HCT116 (cell line): ENCODE data around the gene CACNA2D2.

Experiments used
- CEBPB ChIP-seq: IDR thresholded peaks from 2 replicates; pipeline ENCODE4 v1.6.1; 2012; ENCODE audit warnings: low read depth
- EGR1 ChIP-seq: IDR thresholded peaks from 2 replicates; pipeline ENCODE4 v1.6.1; 2012; ENCODE audit warnings: low read depth
- EZH2phosphoT487 ChIP-seq: fragments of 200-600 bp; IDR thresholded peaks from 2 replicates; pipeline ENCODE4 v1.6.1; 2018; ENCODE audit warnings: antibody characterized with exemption, borderline replicate concordance
- JUND ChIP-seq: IDR thresholded peaks from 2 replicates; pipeline ENCODE4 v1.6.1; 2012
- POLR2A ChIP-seq: IDR thresholded peaks from 2 replicates; pipeline ENCODE4 v1.7.0; 2011; ENCODE audit warnings: borderline replicate concordance; ENCODE audit not compliant: insufficient read depth, insufficient read length; ENCODE audit errors: extremely low read depth
- POLR2AphosphoS5 ChIP-seq: IDR thresholded peaks from 2 replicates; pipeline ENCODE4 v1.6.1; 2011; ENCODE audit warnings: mild to moderate bottlenecking, low read depth, low read length, moderate library complexity
- RAD21 ChIP-seq: IDR thresholded peaks from 2 replicates; pipeline ENCODE4 v1.6.1; 2012; ENCODE audit warnings: low read depth, mild to moderate bottlenecking
- SIN3A ChIP-seq: IDR thresholded peaks from 2 replicates; pipeline ENCODE4 v1.6.1; 2012; ENCODE audit warnings: low read depth
- SP1 ChIP-seq: IDR thresholded peaks from 2 replicates; pipeline ENCODE4 v1.6.1; 2012; ENCODE audit warnings: low read depth
- ZFX ChIP-seq: fragments of 450-650 bp; IDR thresholded peaks from 2 replicates; pipeline ENCODE4 v1.6.1; 2017
- TF ChIP-seq, protein P1 (sequence below), 3 experiments: fragments of 200-600 bp in 1 of 3; sonication (generic) in 1 of 3; IDR thresholded peaks in 2 of 3; conservative IDR thresholded peaks in 1 of 3; 2 replicates each; pipeline ENCODE4 v1.5.1; 2012 to 2017; ENCODE audit warnings: low read depth in 2 of 3, low read length in 2 of 3, antibody characterized with exemption in 1 of 3, borderline replicate concordance in 1 of 3, control low read depth in 1 of 3, mild to moderate bottlenecking in 1 of 3, mixed read lengths in 1 of 3, mixed run types in 1 of 3, moderate library complexity in 1 of 3; ENCODE audit not compliant: insufficient read depth in 1 of 3
- TF ChIP-seq, protein P2 (sequence below): IDR thresholded peaks from 2 replicates; pipeline ENCODE4 v1.6.1; 2012; ENCODE audit warnings: low read depth
- TF ChIP-seq, protein P3 (sequence below): IDR thresholded peaks from 2 replicates; pipeline ENCODE4 v1.6.1; 2011; ENCODE audit warnings: mild to moderate bottlenecking, low read length, moderate library complexity; ENCODE audit not compliant: insufficient replicate concordance; ENCODE audit errors: extremely low read depth

DNA sequence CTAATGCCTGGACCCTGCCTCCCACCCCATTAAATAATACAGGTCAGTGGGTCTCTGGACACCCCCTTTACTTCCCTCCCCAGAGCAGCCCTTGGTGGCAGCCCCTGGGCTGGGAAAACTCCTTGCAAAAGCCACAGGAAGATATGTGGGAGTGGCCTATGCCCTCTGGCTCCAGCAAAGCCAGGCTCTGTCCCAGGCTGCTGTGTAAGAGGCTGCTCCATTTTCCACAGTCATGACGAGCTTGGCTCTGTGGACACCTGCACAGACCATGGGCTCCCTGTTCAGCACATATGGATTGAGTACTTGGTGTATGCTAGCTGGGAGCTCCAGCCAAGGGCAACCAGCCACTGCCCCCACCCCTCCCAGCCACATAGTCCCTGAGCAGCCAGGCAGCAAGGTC, 13.0 kb downstream of the CACNA2D2 start:
- no peak for TF ChIP-seq POLR2A
- TF ChIP-seq, protein P1, sequence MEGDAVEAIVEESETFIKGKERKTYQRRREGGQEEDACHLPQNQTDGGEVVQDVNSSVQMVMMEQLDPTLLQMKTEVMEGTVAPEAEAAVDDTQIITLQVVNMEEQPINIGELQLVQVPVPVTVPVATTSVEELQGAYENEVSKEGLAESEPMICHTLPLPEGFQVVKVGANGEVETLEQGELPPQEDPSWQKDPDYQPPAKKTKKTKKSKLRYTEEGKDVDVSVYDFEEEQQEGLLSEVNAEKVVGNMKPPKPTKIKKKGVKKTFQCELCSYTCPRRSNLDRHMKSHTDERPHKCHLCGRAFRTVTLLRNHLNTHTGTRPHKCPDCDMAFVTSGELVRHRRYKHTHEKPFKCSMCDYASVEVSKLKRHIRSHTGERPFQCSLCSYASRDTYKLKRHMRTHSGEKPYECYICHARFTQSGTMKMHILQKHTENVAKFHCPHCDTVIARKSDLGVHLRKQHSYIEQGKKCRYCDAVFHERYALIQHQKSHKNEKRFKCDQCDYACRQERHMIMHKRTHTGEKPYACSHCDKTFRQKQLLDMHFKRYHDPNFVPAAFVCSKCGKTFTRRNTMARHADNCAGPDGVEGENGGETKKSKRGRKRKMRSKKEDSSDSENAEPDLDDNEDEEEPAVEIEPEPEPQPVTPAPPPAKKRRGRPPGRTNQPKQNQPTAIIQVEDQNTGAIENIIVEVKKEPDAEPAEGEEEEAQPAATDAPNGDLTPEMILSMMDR (IDR thresholded peaks at IDR 0.05 in 2 of 3, conservative IDR thresholded peaks at IDR 0.05 in 1 of 3; ENCODE audit: borderline replicate concordance in 1 of 3, insufficient read depth in 1 of 3, low read depth in 2 of 3, low read length in 2 of 3), result no peak
- TF ChIP-seq, protein P2, sequence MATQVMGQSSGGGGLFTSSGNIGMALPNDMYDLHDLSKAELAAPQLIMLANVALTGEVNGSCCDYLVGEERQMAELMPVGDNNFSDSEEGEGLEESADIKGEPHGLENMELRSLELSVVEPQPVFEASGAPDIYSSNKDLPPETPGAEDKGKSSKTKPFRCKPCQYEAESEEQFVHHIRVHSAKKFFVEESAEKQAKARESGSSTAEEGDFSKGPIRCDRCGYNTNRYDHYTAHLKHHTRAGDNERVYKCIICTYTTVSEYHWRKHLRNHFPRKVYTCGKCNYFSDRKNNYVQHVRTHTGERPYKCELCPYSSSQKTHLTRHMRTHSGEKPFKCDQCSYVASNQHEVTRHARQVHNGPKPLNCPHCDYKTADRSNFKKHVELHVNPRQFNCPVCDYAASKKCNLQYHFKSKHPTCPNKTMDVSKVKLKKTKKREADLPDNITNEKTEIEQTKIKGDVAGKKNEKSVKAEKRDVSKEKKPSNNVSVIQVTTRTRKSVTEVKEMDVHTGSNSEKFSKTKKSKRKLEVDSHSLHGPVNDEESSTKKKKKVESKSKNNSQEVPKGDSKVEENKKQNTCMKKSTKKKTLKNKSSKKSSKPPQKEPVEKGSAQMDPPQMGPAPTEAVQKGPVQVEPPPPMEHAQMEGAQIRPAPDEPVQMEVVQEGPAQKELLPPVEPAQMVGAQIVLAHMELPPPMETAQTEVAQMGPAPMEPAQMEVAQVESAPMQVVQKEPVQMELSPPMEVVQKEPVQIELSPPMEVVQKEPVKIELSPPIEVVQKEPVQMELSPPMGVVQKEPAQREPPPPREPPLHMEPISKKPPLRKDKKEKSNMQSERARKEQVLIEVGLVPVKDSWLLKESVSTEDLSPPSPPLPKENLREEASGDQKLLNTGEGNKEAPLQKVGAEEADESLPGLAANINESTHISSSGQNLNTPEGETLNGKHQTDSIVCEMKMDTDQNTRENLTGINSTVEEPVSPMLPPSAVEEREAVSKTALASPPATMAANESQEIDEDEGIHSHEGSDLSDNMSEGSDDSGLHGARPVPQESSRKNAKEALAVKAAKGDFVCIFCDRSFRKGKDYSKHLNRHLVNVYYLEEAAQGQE, result no peak
- TF ChIP-seq JUND, result no peak
- no peak for TF ChIP-seq CEBPB
- TF ChIP-seq EZH2phosphoT487, result no peak
- TF ChIP-seq, protein P3, sequence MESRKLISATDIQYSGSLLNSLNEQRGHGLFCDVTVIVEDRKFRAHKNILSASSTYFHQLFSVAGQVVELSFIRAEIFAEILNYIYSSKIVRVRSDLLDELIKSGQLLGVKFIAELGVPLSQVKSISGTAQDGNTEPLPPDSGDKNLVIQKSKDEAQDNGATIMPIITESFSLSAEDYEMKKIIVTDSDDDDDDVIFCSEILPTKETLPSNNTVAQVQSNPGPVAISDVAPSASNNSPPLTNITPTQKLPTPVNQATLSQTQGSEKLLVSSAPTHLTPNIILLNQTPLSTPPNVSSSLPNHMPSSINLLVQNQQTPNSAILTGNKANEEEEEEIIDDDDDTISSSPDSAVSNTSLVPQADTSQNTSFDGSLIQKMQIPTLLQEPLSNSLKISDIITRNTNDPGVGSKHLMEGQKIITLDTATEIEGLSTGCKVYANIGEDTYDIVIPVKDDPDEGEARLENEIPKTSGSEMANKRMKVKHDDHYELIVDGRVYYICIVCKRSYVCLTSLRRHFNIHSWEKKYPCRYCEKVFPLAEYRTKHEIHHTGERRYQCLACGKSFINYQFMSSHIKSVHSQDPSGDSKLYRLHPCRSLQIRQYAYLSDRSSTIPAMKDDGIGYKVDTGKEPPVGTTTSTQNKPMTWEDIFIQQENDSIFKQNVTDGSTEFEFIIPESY, result no peak
- no peak for TF ChIP-seq POLR2AphosphoS5
- TF ChIP-seq SIN3A, result no peak
- TF ChIP-seq SP1, result no peak
- TF ChIP-seq RAD21, result no peak
- no peak for TF ChIP-seq ZFX
- TF ChIP-seq EGR1, result no peak
